ENCODE results near the gene LPA.

DNA sequence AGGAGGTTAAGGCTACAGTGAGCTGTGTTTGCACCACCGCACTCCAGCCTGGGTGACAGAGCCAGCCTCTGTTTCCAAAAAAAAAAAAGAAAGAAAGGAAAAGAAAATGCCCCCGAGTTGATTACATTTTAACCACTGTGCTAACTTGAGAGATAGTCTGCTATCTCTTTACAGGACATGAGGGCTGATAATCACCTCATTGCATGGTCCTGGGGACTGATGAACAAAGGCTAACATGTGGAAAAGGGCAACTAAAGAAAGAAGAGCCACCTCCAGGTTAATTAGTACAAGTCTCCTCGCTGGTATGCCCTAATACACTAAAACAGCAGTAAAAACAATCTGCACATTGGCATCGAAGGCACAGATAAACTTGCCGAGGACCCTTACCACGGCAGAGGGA, 33.8 kb upstream of the LPA start:
- no peak for TF ChIP-seq POLR2AphosphoS5 (IDR thresholded peaks at IDR 0.05; ENCODE audit: low read depth, low read length)
- TF ChIP-seq POLR2A (IDR thresholded peaks at IDR 0.05; ENCODE audit: low read depth, low read length): no peak
- TF ChIP-seq TAF1 (IDR thresholded peaks at IDR 0.05; ENCODE audit: borderline replicate concordance, low read depth, low read length): no peak

Measured in GM12892 (cell line).